Ovary (tissue), 9 donors: ENCODE results near the gene HTR3C. TPM values are rescaled to one million over a fixed set of nuclear protein-coding genes. Genes with fewer than 3 reads are reported as not detected.

Experiments
- DNase-seq, 5 donors: peaks; one replicate each; pipeline ENCODE4 v3.0.0-alpha.2; 2019 to 2020
- H3K27ac ChIP-seq, 2 donors: fragments of 200-600 bp; one replicate each; pipeline versions ENCODE4 v1.5.1 to v1.8.0; 2019 to 2022
- H3K27me3 ChIP-seq: fragments of 200-600 bp; one replicate; pipeline ENCODE4 v1.8.0; 2022
- H3K36me3 ChIP-seq: fragments of 200-600 bp; sonication (generic); one replicate; pipeline ENCODE4 v1.5.1; 2019
- H3K4me1 ChIP-seq: one replicate; pipeline ENCODE4 v1.8.1; 2013; ENCODE audit warnings: mild to moderate bottlenecking, moderate library complexity; ENCODE audit not compliant: insufficient read depth
- H3K4me3 ChIP-seq: fragments of 200-600 bp; sonication (generic); one replicate; pipeline ENCODE4 v1.5.1; 2017
- H3K9me3 ChIP-seq, 2 donors: fragments of 200-600 bp in 1 of 2; sonication (generic) in 1 of 2; one replicate each; pipeline versions ENCODE4 v1.5.1 to v1.8.1; 2013 to 2019; ENCODE audit warnings: mild to moderate bottlenecking in 1 of 2, moderate library complexity in 1 of 2
- EP300 ChIP-seq: sonication (generic); formaldehyde crosslinking; IDR thresholded peaks from one replicate; pipeline ENCODE4 v1.6.1; 2017; ENCODE audit warnings: antibody characterized with exemption
- POLR2A ChIP-seq: fragments of 450-650 bp; IDR thresholded peaks from one replicate; pipeline ENCODE4 v1.6.1; 2017; ENCODE audit warnings: antibody characterized with exemption, mild to moderate bottlenecking, moderate library complexity
- WGBS, 3 donors: extraction: QIAGEN DNeasy Blood & Tissue Kit in 1 of 3; methylation state at CpG; one replicate each; pipeline versions ENCODE4 v1.1.5 to v1.1.7; 2013 to 2017; 5-methylcytosine and 5-hydroxymethylcytosine counted together
- intact Hi-C, 4 donors: fragments of 100-400 bp; cut with DNase I; formaldehyde crosslinking; loops; one replicate each; pipeline versions ENCODE4 v1.11.0 to v1.15.1; 2022 to 2023
- polyA plus RNA-seq, 2 donors: library from polyadenylated mRNA; stranded (reverse); fragments of 200-250 nt in 1 of 2; fragments of 350-450 nt in 1 of 2; fragmentation: Illumina TruSeq in 1 of 2; extraction: RNeasy Lipid Tissue Mini Kit (QIAGEN cat#74804) in 1 of 2; gene quantifications; one replicate each; pipeline ENCODE4 v1.2.3, GENCODE V29; 2013 to 2014
- total RNA-seq, 7 donors: library from RNA; depleted of rRNA in 2 of 7; stranded (reverse); fragments of >200 nt in 2 of 7; fragmentation: NEBNext Ultra II Directional in 3 of 7; extraction: Animal tissue kit (Norgen Biotek cat#: 25700) in 3 of 7; gene quantifications; one replicate each; pipeline versions ENCODE4 v1.1.0 to v1.2.4, GENCODE V29; 2016 to 2023
- TF ChIP-seq, protein P1 (sequence below), 3 donors: fragments of 450-650 bp in 2 of 3; fragments of 200-600 bp in 1 of 3; IDR thresholded peaks; one replicate each; pipeline versions ENCODE4 v1.5.1 to v1.8.0; 2016 to 2022; ENCODE audit warnings: antibody characterized with exemption in 3 of 3, mild to moderate bottlenecking in 1 of 3
- donor health status: DM: no; HTN: no; CAD: no; lungs with moderate emphysema.
- donor health status: DM: no; HTN: no; CAD: no.
- donor health status: Bipolar disorder and iron deficiency.
- donor health status: DM: yes; HTN: yes; CAD: no.
- donor health status: DM: no; HTN: no; CAD: no.
- donor health status: DM: yes; HTN: yes; CAD: no.

HTR3C gene
- total and polyA plus RNA-seq, 9 donors: not detected

DNA sequence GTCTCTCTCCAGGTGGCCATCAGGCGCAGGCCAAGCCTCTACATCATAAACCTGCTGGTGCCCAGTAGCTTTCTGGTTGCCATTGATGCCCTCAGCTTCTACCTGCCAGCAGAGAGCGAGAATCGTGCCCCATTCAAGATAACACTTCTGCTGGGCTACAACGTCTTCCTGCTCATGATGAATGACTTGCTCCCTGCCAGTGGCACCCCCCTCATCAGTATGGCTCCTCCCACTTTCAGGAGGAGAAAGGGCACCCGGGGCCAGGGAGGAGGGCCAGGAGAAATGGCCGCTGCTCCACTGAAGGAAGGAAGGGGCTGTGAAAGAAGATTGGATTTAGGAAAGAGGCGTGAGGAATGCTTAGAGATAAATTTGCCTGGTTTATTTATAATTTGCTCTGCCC lies 6.6 kb downstream of the HTR3C start:
- no peaks in the 10 kb centered on the region for H3K9me3 ChIP-seq
- H3K4me1 ChIP-seq: no peaks in the 10 kb centered on the region
- intact Hi-C loops: no loop called here
- no peak overlapping the region for H3K4me3 ChIP-seq
- 61 to 64% (median 61%) methylated on average over 7 of the region's 7 CpGs for WGBS, 3 donors
- H3K27me3 ChIP-seq: no peaks in the 10 kb centered on the region
- DNase-seq: no peak
- TF ChIP-seq POLR2A: no peak
- TF ChIP-seq, protein P1, sequence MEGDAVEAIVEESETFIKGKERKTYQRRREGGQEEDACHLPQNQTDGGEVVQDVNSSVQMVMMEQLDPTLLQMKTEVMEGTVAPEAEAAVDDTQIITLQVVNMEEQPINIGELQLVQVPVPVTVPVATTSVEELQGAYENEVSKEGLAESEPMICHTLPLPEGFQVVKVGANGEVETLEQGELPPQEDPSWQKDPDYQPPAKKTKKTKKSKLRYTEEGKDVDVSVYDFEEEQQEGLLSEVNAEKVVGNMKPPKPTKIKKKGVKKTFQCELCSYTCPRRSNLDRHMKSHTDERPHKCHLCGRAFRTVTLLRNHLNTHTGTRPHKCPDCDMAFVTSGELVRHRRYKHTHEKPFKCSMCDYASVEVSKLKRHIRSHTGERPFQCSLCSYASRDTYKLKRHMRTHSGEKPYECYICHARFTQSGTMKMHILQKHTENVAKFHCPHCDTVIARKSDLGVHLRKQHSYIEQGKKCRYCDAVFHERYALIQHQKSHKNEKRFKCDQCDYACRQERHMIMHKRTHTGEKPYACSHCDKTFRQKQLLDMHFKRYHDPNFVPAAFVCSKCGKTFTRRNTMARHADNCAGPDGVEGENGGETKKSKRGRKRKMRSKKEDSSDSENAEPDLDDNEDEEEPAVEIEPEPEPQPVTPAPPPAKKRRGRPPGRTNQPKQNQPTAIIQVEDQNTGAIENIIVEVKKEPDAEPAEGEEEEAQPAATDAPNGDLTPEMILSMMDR (IDR thresholded peaks at IDR 0.05): no peak
- no peak for TF ChIP-seq EP300
- H3K36me3 ChIP-seq: no peaks in the 10 kb centered on the region
- no peak overlapping the region for H3K27ac ChIP-seq

- H3K27ac ChIP-seq: no peak overlapping the region
- no peak for TF ChIP-seq EP300
- no peak for TF ChIP-seq POLR2A
- TF ChIP-seq, protein P1 (IDR thresholded peaks at IDR 0.05): no peak
- intact Hi-C loops: no loop called here
- H3K4me1 ChIP-seq: no peaks in the 10 kb centered on the region
- no peak for DNase-seq
- no peak overlapping the region for H3K4me3 ChIP-seq
- H3K27me3 ChIP-seq: no peaks in the 10 kb centered on the region
- no peaks in the 10 kb centered on the region for H3K36me3 ChIP-seq
- no peaks in the 10 kb centered on the region for H3K9me3 ChIP-seq
Observed at GRCh38 chr3:184062637-184063036, 9.8 kb downstream of the HTR3C start.

- Histone ChIP-seq H3K9me3 (peaks cover 0 to 3% of the 10 kb centered on the region in 2 donors), H3K4me1 (no peaks in the 10 kb centered on the region), H3K4me3 (no peak overlapping the region), H3K27me3 (no peaks in the 10 kb centered on the region), H3K36me3 (no peaks in the 10 kb centered on the region), H3K27ac (no peak overlapping the region)
- DNase-seq: no peak
- TF ChIP-seq EP300: no peak
- TF ChIP-seq POLR2A: no peak
- TF ChIP-seq, protein P1 (IDR thresholded peaks at IDR 0.05): no peak
- intact Hi-C loops: no loop called here
- WGBS, 3 donors: 37 to 59% (median 47%) methylated on average over 2 of the region's 2 CpGs
Observed at GRCh38 chr3:184066211-184066610, 13.4 kb downstream of the HTR3C start.

DNA sequence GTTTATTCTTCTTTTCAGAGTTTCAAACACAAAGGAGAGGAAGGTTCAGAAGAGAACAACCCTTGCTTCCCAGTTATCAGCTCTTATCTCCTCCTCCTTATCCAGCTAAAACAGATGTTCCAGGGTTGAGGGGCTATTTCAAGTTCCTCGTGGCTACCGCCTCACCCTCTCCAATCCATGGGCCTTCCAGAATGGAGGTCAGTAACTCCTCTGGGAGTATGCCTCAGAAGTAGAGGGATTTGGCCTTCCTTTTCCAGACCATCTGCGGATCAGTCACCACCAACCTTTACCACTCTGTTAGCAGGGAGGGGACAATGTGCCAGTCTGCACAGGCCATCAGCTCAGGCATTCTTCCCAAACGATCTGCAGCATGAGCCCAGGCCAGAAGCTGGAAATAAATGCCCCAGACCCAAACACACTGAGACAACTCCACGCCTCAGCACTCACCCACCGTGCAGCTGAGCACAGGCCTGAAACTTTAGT lies 14.8 kb downstream of the HTR3C start:
- Histone ChIP-seq H3K27me3 (no peaks in the 10 kb centered on the region), H3K4me3 (no peak overlapping the region), H3K9me3 (peaks cover 0 to 3% of the 10 kb centered on the region in 2 donors), H3K4me1 (no peaks in the 10 kb centered on the region), H3K27ac (no peak overlapping the region), H3K36me3 (no peaks in the 10 kb centered on the region)
- DNase-seq: no peak
- TF ChIP-seq, protein P1 (IDR thresholded peaks at IDR 0.05): no peak
- TF ChIP-seq EP300 (no peak), POLR2A (no peak)
- intact Hi-C loops: no loop called here
- WGBS, 3 donors: 61 to 66% (median 62%) methylated on average over 6 of the region's 6 CpGs
